SHP77 (cell line): ENCODE data around the gene ABHD17B.
"Not testable (repeated sequence)": the region's sequence is repeated elsewhere in the genome, so short reads cannot be mapped to it uniquely, and the experiment has no call there.

Experiments used
- DNase-seq, 2 experiments: peaks; one replicate each; lab custom pipeline; 2025; lab: John Stamatoyannopoulos, UW

The ABHD17B gene

DNA sequence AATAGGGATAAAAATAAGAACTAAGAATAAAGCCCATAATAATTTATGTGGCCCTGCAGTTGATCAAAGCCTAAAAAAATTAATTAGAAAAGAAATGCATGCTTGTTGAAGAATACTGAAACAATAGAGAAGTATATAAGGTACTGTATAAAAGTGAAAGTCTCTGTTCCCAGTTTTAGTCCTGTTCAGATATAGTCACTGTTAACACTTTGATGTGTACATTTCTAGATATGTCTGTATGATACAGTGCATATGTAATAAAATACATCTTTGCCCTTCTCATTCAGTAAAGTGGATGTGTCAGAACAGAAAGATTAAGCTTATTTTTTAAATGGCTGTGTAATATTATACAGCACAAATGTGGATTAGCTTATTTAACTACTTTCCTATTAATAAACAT lies 4.5 kb upstream of the ABHD17B start:
- no peak for DNase-seq

DNA sequence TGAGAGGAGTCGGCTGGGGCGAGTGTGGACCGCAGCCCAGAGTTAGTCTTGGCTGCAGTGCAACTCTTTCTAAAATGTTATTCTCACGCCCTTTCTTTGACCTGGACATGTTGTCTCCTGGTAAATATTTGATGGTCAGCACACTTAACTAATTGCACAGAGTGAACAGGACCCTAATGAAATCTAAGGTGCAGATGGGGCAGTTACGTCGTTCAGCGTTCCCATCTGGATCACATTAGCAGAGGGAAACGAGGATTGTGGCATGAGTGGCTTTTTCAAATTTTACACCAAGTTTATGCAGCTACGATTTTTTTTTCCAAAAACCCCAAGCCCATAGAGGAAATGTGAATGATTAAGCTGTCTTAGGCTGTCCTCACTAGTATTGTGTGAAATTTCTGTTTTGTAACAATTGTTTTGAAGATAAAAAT lies 929 bp upstream of the ABHD17B start:
- peak in 1 of 2 experiments; percentile 7 for DNase-seq

DNA sequence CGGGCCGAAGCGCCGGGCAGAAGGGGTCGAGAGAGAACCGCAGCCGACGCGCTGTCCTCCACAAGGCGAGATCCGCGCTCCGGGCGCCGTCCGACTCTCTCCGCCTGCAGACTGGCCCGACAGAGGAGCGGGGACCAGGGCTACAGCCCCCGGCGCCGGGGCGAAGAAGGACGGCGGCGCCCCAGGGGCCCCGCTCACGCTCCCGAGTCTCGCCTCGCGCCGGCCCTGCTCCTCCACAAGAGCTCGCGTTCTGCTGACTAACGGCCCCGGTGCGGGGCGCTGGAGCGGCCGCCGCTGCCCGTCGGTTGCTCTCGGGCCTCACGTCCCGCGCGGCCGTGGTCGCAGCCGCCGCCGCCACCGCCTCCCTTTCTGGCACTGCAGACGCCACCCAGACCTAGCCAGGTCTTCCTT lies 338 bp downstream of the ABHD17B start:
- no peak for DNase-seq

DNA sequence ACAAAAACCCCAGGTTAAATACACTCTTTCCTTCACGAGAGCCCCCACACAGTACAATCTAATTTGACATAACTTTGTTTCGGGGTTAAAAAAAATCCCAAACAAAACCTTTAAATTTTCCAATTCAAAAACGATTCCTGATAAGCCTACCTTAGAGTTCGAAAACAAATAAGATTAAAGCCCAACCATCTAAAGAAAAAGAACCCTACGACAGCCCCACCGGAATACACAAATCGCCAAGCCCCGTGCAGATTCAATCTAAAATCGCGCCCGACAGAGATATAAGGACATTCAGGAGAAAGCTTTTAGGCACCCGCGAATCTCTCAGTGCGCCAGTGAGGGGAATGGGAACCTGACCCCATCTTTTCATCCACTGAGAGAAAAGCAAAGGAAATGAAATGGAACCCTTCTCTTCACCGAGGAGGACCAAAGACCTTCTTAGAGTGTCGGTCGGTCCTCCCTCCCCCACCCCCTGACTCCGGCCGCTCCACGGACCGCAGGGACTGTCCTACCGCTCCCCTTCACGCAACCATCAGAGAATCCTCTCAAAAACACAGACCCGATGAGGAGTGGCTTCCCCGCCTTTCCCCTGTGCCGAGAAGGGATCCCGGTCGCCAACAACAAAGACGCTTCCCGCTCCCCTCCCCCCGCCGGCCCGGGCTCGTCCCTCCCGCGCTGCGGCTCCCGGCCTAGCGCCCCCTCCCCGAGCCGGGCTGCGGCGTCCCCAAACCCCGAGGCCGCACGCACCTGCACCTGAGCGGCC lies 925 bp downstream of the ABHD17B start:
- peak; percentile 35 to 46 for DNase-seq

DNA sequence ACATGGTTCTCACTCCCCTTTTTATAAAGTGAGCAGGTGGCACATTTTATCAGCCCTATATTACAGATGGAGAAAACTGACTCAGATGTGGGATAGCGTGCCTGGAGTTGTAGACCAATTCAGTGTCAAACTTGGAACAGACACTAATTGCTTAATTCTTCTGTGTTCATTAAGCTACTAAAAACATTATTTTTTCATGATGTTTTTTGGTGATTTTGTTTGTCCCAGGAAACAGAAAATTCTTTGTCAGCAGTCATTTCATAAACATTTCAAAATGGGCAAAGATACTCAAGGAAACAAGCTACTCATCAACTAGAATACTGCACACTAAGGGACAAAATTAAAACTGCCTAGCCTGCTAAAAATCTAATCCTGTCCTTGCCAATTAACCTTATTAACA lies 2.2 kb downstream of the ABHD17B start:
- DNase-seq: no peak

DNA sequence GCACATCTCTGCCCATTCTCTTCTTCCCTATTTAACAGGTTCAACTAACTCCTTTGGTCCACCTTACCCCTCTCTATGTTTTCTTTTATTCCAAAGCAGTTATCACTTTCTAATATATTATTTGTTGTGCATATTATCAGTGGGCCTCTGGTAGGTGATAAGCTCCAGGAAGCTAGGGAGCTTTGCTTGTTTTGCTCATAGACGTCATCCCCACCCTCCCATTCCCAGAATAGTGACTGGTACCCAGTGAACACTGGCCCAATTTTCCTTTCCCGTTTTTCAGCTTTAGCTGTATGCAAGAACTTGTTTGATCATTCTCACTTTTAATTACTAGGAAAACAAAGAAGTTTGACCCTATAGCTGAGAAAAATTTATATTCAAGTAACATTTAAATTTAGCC lies 6.9 kb downstream of the ABHD17B start:
- DNase-seq: no peak

DNA sequence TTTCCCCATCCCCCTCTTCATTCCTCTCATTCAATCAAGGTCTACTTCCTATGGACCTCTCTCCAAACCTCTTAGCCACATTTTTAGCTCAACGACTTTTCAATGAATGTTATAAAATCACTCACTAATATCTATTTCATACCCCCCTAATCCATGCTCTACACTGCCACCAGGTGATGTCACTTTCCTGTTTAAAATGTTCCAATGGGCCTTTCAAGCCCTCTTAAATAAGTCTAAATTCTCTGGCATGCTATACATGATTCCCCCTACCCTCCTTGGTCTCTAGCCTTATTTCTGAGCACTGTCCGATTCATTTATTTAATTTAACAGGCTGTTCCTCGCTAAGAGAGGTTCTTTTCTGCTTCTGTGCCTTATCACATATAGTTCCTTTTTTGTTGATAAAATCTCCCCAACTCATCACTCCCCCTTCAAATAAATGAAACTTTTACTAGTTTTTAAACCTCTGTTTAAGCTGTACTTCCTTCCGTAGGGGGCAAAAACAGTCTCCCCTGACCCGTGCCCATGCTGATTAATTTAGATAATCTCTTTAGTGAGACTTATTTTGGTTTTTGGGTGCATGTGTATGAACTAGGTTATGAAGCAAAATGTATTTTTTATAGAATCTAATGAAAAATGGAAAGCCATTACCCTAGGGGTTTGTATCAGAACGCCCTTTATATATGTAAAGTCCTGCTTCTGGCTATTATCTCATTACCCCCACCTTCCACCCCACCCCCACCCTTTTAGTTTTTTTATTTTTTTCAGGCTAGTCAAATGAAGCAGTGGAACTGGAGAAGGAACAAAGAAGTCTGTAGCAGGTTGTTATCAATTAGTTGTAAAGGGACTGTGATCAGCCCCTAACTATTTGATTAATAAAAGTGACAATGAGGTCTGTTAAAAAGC lies 9.0 kb downstream of the ABHD17B start:
- DNase-seq: no peak

DNA sequence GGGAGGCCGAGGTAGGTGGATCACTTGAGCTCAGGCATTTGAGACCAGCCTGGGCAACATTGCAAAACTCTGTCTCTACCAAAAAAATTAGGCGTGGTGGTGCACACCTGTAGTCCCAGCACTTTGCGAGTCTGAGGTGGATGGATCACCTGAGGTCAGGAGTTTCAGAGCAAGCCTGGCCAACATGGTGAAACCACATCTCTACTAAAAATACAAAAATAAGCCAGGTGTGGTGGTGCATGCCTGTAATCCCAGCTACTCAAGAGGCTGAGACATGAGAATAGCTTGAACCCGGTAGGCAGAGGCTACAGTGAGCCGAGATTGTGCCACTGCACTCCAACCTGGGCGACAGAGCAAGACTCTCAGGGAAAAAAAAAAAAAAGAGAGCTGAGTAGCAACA lies 12.2 kb downstream of the ABHD17B start:
- DNase-seq: not testable (repeated sequence)

DNA sequence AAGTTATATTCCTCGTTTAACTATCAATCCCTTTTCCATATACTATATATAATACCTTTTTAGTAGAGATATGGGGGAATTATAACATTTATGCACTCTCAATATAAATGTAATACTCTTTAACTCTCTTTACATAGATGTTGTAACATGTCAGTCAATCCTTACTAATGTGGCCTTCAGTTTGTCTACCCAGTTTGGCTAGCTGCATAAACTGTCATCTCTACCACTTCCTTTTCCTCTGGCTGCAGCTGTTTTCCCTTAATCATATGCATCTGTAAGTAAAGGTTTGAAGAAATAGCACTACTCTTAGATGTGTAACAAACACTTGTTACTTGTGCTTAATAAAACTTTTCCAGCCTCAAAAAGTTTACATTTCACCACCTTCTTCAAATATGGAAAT lies 13.4 kb downstream of the ABHD17B start:
- DNase-seq: no peak

DNA sequence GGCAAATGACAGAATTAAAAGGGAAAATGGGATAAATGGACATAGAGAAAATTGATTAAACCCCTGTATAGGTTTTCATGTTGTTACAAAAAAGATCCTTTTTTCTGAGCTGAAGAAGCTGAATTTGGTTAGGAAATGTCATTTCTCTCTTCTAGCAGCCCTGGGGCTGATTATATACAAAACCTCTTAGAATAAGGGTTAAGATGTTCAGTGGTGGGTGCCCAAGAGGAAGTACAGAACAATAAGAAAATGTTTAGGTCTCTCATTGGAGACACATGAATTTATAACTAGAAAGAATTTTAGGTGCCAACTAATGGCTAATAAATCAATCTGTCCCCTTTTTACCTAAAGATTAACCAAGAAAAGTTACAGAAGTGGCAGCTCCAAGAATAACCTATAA lies 14.2 kb downstream of the ABHD17B start:
- DNase-seq: no peak

DNA sequence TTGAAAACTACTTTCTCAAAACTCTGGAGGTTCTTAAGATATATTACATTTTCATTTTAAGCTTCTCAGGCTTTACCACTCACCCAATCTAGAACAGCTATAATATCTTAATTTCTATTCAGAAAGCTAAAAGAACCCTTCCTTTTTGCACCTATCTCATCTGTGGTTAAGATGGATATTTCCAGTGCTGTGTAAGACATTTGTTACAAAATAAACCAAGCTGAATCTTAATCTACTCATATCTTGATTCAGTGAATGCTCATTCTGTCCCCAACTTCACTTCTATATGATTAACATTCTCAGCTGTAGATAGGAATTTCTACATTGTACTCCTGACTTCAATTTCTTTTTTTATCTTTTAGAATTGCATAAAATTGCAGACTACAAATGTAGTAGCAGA lies 15.0 kb downstream of the ABHD17B start:
- no peak for DNase-seq

DNA sequence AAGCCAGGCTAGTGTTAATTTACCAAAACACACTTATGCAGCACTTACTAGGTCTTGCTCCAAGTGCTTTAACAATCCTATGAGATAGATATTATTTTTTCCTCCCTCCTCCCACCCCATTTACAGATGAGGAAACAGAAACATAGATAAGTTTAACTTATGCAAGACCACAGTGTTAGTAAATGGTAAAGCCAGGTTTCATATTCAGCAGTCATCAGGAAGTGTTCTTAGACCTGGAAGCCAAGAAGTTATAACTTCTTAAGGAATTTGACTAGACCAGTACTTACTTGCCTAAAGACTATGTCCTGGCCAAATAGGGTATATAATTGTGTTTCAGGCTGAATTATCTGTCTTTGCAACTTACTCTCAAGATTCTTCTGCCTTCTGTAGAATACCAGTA lies 15.9 kb downstream of the ABHD17B start:
- no peak for DNase-seq

DNA sequence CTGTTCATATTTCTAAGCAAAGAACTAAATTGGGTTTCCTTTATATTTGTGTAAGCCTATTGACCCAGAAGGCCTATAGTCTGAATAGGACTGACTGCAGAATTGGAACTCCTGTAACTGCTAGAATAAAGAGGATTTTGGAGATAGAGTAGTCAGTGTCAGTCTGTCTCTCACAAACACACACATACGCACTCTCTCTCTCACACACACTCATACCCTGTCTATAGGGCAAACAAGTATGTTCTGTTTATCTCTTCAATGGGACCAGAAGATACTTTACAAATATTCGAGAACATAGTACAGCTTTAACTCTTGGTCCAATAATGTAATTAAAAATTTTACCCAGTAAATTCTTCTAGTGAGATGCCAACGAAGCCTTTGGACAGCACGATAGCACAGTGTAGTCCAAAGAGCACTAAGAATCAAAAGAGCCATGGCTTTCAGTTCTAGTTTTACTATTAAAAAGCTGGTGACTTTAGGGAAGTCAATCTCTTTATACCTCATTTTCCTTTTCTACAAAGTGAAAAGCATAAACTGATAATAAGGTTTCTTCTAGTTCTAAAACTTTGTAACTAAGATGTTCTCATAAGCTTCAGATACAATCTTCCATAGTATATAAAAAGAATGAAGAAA lies 19.3 kb downstream of the ABHD17B start:
- no peak for DNase-seq

DNA sequence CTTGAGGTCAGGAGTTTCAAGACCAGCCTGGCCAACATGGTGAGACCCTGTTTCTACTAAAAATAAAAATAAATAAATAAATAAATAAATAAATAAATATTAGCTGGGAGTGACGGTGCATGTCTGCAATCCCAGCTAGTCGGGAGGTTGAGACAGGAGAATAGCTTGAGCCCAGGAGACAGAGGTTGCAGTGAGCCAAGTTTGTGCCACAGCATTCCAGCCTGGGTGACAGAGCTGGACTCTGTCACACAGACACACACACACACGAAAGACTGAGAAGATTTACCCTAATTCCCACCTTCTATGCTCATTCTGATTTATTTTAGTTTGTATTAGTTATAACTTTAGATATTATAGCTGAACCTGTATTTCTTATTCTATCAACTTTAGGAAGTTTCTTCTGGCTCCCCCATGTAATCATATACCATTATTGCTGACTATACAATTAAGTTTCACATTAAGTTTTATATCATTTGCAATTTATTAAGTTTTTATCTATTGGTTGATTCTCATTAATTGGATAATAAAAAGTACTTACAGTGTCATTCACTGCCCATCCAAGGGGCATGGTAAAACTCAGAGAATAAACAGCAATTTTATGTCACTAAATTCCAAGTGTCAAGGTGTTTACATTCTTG lies 20.8 kb downstream of the ABHD17B start:
- DNase-seq: no peak

DNA sequence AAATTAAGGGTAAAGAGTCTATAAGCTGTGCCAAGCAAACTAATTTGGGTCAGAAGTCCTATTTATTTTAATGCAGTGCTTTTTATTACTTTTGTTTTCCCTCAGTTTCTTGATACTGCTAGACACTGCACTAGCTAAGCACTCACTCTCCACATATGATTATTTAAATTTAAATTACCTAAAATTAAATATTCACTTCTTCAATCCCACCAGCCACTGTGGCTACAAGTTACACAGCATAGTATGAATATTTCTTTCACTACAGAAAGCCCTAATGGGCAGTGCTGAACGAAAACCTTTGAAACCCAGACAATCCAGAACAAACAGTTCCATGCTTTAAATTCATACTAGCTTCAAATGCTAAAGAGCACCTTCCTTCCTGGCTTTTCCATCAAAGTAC lies 23.6 kb downstream of the ABHD17B start:
- DNase-seq: no peak

DNA sequence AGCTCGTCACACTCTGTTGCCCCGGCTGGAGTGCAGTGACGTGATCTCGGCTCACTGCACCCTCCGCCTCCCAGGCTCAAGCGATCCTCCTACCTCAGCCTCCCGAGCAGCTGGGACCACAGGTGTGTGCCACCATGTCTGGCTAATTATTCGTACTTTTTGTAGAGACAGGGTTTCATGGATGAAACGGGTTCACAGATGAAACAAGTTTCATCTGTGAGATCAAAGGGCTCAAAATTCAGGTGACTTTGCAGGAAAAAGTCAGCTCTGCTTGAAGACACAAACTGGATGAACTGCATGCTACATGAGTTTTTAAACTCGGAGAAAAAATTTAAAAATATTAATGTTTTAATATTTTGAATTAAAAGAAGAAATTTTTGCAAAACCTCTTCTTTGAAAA lies 24.5 kb downstream of the ABHD17B start:
- DNase-seq: no peak

DNA sequence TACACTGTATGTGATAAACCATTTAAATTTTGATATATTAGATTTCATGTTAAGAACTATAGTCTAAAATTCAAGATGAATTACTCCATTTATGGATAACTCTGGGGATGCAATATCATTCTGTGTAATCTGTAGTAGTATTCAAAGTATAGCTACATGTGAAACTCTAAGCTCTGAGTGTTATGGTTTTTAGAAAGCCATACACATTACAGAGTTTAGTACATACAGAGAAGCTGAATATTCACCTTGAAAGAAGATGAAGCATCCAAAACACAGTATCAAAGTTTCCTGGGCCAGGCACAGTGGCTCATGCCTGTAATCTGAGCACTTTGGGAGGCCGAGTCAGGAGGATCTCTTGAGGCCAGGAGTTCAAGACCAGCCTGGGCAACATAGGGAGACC lies 25.0 kb downstream of the ABHD17B start:
- DNase-seq: no peak

DNA sequence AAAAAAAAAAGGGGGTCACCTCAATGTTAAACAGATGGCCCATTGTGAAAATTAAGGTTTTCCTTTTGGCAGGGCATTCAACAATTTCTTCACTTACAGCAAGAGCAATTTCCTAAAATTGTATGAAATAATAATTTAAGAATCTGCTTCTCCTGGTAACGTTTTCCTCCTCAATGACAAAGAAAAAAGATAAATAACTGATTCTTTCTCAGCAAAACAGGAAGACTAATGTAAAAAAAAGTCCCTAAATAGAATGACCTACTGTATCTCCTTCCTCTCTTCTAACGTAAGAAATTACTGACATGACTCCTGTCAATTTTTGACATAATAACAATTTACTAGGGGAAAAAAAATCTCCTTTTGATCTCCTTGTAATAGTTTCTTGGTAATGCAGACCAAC lies 25.5 kb downstream of the ABHD17B start:
- no peak for DNase-seq

DNA sequence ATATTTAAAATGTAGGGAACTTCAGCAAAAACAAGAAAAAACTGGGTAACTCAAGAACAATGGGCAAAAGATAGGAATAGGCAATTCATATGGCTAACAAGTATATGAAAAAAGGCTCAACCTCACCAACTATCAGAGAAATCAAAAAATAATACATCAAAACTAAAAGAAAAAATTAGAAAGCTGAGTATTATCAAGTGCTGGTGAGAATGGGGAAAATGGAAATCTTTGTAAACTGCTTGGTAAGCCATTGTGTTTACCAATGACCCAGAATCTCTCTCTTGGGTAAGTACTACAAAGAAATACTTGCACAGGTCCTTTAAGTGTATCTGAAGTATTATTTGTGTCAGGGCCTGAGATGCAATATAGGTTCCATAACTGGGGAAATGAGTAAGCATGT lies 27.0 kb downstream of the ABHD17B start:
- no peak for DNase-seq

DNA sequence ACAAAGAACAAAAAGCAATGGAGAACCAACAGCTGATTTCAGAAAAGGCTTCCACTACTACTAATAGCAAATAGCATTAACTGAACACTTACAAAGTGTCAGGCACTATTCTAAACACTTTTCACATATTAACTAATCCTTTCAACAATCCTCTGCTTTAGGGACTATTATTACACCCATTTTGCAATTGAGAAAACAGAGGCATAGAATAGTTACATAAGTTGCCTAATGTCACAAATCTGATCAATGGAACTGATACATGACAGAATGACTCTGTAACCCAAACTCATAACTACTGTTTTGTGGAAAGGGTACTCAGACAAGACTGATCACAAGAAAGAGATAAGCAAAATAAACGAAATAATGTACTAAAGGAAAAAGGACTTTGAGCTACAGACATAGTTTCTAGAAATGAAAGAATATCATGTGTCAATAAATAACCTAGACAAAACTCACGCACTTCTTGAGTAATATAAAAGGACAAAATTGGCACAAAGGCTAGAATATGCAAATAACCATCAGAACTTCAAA lies 31.3 kb downstream of the ABHD17B start:
- DNase-seq: no peak

DNA sequence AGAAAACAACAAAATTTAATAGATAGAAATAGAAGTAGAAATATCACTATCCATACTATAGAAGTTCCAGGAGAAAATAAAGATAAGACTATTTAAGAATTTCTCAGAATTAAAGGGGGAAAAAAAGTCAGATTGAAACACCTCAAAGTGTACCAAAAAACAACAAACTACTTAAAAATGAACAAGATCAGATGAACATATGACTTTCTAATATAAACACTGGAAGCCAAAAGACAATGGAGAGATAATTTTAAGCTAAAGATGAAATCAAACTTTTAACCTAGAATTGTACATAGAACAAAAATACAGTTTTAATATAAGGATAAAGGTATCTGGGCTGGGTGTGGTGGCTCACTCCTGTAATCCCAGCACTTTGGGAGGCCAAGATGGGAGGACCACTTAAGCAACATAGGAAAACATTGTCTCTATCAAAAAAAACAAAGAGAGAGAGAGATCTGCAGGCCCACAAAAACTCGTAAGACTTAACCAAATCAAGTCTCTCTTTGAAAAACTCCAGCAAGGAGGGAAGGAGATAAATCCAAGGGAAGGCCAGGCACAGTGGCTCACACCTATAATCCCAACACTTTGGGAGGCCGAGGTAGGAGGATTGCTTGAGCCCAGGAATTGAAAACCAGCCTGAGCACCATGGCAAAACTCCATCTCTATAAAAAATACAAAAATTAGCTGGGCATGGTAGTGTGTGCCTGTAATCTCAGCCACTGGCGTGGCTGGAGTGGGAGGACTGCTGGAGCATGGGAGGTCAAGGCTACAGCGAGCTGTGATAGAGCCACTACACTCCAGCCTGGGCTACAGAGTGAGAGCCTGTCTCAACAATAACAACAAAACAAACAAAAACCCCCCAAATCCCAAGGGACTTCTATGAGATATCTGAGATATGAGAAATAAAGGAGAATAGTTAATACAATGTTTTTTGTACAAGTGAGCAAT lies 32.4 kb downstream of the ABHD17B start:
- no peak for DNase-seq
